Hepatocyte (in vitro differentiated cells): Measurements from ENCODE around the gene ANXA1.

Experiments
- EZH2 ChIP-seq: fragments of 200-600 bp; sonication (generic); IDR thresholded peaks from 2 replicates; pipeline ENCODE4 v1.6.1; 2016; ENCODE audit warnings: antibody characterized with exemption, mild to moderate bottlenecking, borderline replicate concordance
- EZH2phosphoT487 ChIP-seq: fragments of 200-600 bp; sonication (generic); IDR thresholded peaks from one replicate; pipeline ENCODE4 v1.6.1; 2018; ENCODE audit warnings: antibody characterized with exemption, mild to moderate bottlenecking, low read depth, moderate library complexity; ENCODE audit not compliant: unreplicated experiment, severe bottlenecking
- TF ChIP-seq, protein P1 (sequence below): fragments of 200-600 bp; sonication (generic); IDR thresholded peaks from 2 replicates; pipeline ENCODE4 v1.5.1; 2016; ENCODE audit warnings: antibody characterized with exemption, mild to moderate bottlenecking; ENCODE audit not compliant: poor library complexity

DNA sequence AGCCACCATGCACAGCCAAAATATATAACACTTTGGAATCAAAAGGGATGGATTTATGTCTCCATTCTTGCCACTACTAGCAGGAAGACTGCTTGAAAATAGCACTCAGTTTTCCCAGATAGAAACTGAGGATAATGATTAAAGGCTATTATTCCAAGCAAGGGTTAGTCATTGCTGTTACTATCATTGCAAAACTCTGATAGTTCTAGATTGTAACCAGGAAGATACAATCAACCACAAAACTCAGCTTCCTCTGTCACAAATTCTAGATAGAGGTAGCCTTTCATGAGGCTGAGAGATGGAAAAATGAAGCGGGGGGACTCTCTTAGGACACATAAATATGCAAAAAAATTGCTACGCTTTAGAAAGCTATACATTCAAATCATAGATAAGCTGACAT, 3.1 kb downstream of the ANXA1 start:
- TF ChIP-seq, protein P1, sequence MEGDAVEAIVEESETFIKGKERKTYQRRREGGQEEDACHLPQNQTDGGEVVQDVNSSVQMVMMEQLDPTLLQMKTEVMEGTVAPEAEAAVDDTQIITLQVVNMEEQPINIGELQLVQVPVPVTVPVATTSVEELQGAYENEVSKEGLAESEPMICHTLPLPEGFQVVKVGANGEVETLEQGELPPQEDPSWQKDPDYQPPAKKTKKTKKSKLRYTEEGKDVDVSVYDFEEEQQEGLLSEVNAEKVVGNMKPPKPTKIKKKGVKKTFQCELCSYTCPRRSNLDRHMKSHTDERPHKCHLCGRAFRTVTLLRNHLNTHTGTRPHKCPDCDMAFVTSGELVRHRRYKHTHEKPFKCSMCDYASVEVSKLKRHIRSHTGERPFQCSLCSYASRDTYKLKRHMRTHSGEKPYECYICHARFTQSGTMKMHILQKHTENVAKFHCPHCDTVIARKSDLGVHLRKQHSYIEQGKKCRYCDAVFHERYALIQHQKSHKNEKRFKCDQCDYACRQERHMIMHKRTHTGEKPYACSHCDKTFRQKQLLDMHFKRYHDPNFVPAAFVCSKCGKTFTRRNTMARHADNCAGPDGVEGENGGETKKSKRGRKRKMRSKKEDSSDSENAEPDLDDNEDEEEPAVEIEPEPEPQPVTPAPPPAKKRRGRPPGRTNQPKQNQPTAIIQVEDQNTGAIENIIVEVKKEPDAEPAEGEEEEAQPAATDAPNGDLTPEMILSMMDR = no peak
- TF ChIP-seq EZH2 (no peak), EZH2phosphoT487 (no peak)
